ENCODE data around the gene TAF15.

Gene TAF15

GRCh38 chr17:35808962-35809854 is at the start of gene TAF15:
TAF15 (plus strand) TSS chr17:35809484; CDS start chr17:35809570, 86 bp downstream.
- DNase-seq, result peak; percentile 99

GRCh38 chr17:35760587-35760986 is 48.7 kb upstream of the TAF15 start, which contains the start of gene C17orf50:
C17orf50 (plus strand) TSS chr17:35760887; CDS start chr17:35760942, 55 bp downstream.
- DNase-seq, result no peak

- DNase-seq, result no peak
These were observed 47.7 kb upstream of the TAF15 start for GRCh38 chr17:35761601-35762000.

DNA sequence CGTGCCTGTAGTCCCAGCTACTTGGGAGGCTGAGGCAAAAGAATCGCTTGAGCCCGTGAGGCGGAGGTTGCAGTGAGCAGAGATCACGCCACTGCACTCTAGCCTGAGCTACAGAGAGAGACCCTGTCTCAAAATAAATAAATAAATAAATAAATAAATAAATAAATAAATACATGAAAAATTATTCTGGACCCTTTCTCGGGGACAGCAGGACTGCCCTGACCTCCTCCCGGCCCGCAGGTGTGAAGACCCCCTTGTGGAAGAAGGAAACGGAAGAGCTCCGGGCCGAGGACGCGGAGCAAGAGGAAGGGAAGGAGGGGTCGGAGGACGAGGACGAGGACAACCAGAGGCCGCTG is 45.5 kb upstream of the TAF15 start:
- DNase-seq, result no peak

GRCh38 chr17:35764123-35764991 is 44.9 kb upstream of the TAF15 start:
- peak; percentile 85 for DNase-seq

GRCh38 chr17:35765086-35765710 is 44.1 kb upstream of the TAF15 start:
- DNase-seq, result no peak

DNA sequence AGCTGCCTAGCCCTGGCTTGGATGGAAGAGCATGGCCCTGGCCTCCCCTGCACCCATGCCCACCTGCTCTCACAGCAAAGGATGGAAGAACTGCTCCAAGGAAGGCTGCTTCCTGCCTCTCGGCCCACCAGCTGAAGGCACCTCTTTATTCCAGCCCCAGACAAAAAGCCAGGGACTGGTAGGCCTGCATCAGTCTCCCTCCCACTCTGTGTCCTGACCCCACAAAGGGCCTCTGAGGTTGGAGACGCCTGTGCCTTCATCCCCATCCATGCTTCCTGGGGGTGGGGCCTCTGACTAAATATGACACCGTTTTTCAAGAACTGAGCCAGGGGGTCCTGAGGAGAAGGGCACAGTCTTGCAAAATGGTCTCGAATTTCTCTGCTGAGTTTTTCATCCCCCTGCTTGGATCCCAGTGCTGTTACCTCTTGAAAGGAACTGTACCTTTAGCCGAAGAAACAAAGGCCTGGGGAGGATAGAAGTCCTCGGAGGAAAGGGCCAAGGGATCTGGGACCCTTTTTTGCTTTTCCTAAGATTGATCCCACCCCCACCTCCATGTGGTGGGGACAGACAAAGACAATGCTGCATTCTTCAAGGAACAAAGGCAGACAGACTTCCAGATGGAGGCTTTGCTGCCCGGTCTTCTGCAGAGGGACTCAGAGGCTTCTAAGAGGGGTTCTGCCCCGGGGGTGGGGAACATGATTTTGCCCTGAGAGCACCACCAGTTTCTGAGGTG is 43.4 kb upstream of the TAF15 start:
- DNase-seq, result no peak

- no peak for DNase-seq
These were observed 42.8 kb upstream of the TAF15 start for GRCh38 chr17:35766489-35766877.

- peak; percentile 40 for DNase-seq
These were observed 42.3 kb upstream of the TAF15 start for GRCh38 chr17:35766903-35767510.

- no peak for DNase-seq
These were observed 40.5 kb upstream of the TAF15 start for GRCh38 chr17:35768797-35769196.

DNA sequence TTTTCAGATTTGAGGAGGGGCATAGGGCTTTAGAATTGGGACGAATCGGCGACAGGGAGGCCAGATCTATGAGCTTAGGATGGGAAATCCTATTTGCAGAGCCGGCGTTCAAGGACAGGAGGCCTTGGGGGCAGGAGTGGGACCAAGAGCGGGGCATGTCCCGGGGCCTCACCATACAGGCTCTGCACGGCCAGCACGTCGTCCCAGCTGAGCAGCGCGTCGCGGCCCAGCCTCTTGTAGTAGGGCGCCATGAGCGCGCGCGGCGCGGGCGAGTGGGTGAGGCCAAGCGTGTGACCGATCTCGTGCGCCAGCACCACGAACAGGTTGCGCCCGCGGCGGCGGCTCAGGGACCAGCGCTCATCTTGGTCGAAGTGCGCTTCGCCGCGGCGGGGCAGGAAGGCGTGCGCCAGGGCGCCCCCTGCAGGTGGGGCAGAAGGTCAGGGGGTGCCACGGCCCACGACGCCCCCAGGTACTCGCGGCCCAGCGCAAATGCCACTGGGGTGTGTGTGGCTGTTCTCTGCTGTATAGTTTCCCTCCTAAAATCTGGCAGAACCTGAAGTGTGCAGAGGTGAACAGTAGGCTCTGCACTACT is 39.3 kb upstream of the TAF15 start:
- no peak for DNase-seq

DNA sequence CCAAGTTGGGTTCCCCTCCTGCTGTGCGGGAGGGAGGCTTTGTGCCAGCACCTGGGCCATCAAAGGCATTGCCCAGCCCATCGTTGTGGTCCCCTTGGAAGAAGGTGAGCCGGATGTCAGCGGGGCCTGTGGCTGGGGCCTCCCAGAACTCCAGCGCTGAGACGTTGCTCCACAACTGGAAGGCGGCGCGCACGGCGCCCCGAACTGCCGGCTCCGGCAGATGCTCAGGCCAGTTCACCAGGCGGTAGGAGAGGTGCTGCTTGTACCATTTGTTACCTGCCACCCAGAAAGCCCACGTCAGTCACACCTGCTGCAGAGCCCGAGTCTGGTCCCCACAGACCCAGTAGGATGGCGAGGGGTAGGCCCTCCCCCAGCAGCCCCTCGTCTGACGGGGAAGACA is 36.2 kb upstream of the TAF15 start:
- no peak for DNase-seq

GRCh38 chr17:35773679-35774425 is 35.4 kb upstream of the TAF15 start:
- DNase-seq, result no peak

DNA sequence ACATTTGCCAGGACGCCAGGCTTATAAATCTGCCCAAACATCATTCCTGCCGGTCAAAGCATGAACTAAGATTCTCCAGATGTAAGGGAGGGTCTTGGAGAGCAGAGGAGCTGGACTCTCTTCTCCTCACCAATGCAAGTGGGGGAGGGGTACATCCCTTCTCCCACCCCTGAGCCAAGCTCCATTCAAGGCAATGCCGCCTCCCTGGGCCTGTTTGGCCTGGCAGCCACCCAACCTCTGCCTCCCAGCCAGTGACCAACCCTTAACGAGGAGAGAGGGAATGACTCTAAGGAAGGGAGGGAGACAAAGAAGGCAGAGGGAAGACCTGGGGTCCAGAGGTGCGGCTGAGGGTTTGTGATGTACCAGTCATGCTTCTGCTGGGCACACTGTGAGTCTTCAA is 34.8 kb upstream of the TAF15 start:
- DNase-seq, result no peak

GRCh38 chr17:35775039-35775438 is 34.2 kb upstream of the TAF15 start:
- no peak for DNase-seq

DNA sequence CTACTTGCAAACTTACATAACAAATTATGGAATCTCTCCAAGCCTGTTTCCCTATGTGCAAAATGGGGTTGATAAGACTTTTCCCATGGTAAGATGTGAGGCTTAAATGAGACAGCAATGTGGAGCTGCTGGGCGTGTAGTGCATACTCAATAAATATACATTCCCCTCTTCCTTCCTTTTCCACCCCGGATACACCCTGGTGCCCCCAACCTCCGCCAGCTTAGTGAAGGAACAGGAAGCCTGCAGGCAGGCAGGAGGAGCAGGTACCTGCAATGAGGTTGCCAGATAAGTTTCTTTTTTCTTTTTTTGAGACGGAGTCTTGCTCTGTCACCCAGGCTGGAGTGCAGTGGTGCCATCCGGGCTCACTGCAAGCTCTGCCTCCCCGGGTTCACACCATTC is 33.7 kb upstream of the TAF15 start:
- DNase-seq, result no peak

DNA sequence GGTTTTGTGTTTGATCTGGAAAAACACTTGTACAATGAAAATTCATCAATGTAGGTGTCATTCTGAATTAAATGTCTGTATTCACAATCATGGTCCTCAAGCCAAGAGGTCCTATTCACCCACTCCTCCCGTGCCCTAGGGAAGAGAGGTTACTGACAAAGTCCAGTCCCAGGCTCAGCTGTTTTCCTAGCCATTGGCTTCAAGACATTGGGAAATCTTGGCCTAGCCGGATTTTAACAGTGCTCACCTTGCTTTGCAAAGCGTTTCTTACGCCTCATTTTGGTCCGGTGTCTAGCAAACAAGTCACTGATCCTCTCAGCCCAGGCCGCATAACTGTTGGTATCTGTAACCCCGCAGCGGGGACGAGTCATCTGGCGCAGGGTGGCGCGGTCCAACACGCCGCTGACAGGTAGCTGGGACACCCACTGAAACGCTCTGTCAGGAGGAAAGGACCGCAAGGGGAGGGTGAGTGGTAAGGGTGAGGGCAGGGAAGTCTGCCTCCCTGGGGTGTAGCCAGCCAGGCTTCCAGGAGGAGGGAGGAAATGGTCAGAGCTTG is 30.6 kb upstream of the TAF15 start:
- DNase-seq, result no peak

DNA sequence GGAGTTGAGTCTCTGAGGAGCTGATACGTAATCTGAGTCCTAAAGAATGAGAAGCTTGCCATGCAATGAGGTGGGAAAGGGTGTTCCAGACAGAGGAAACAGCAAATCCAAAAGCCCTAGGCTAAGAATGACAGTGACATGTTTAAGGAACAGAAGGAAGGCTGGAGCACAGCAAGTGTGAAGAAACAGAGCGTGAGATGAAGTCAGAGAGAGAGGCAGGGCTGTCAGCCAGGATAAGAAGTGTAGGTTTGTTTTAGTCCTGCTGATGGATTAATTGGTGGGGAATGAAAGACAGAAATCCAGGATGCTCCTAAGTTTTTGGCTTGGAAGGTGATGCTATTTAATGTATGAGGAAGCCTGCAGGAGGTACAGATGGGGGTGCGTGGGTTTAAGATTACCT is 28.3 kb upstream of the TAF15 start:
- DNase-seq, result no peak

DNA sequence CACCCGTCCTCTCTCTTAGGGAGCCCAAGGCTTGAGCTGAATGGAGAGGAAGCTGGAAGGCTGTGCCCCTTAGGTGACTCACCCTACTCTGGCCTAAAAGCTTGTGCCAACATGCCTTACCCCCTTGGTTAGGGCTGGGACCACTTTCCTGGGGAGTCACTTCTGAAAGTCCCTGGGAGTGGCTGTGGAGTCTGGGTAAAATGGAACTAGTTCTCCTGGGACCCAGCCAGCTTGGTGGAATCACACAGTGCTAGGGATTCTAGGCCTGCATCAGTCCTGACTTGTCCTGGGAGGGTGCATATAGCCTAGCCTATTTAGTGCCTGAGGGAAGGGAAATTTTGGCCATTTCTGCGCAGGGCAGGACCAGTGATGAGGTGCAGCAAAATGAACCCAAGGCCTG is 24.4 kb upstream of the TAF15 start:
- no peak for DNase-seq

DNA sequence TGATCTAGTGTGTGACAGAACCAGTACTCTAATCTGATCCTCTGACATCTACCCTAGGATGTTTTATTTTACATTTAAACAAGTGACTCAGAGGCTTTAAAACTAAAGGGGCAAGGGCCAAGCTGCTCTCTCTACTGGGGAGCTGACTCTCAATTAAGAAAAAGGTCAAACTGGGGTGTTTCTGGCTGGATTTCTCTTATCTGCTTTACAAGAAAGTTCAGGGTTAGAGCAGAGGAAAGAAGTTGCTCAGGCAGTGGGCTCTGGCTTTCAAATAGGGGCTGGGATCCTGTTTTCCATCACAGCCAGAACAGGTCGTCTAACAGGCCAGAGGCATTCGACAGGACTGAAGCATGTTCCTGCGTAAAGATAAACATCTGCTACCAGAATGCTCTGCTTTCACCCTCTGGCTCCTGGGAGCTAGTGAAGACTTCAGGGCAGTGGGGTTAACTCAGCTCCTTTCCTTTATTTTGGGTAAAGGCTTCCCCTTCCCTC is 22.3 kb upstream of the TAF15 start:
- no peak for DNase-seq

All from inflammatory macrophage treated with lipopolysaccharide for 4 hours (primary cell).